HG03108 (cell line): ENCODE data around the gene MAST4.

Experiments
- ATAC-seq: cut with Tn5 transposase; IDR thresholded peaks from one replicate; pipeline ENCODE4 v1.9.1; 2021; ENCODE audit warnings: moderate library complexity; ENCODE audit not compliant: unreplicated experiment

The MAST4 gene

GRCh38 chr5:66896171-66896570 lies 300.0 kb downstream of the MAST4 start:
- ATAC-seq = no peak

- no peak for ATAC-seq
Observed at GRCh38 chr5:66897356-66897755, 301.2 kb downstream of the MAST4 start.

- no peak for ATAC-seq
Observed at GRCh38 chr5:66898241-66898995, 302.2 kb downstream of the MAST4 start.

GRCh38 chr5:66903218-66903617 lies 307.0 kb downstream of the MAST4 start:
- ATAC-seq = no peak

- ATAC-seq = no peak
Observed at GRCh38 chr5:66903709-66904108, 307.5 kb downstream of the MAST4 start.

- no peak for ATAC-seq
Observed at GRCh38 chr5:66904189-66904588, 308.0 kb downstream of the MAST4 start.

GRCh38 chr5:66906021-66906420 lies 309.8 kb downstream of the MAST4 start:
- ATAC-seq = no peak

- no peak for ATAC-seq
Observed at GRCh38 chr5:66908230-66908629, 312.0 kb downstream of the MAST4 start.

- ATAC-seq = no peak
Observed at GRCh38 chr5:66909364-66909763, 313.2 kb downstream of the MAST4 start.

- no peak for ATAC-seq
Observed at GRCh38 chr5:66912787-66913186, 316.6 kb downstream of the MAST4 start.

GRCh38 chr5:66915531-66915930 lies 319.3 kb downstream of the MAST4 start:
- no peak for ATAC-seq

GRCh38 chr5:66922881-66923280 lies 326.7 kb downstream of the MAST4 start:
- ATAC-seq = no peak

- ATAC-seq = no peak
Observed at GRCh38 chr5:66923457-66923856, 327.3 kb downstream of the MAST4 start.

GRCh38 chr5:66923922-66924321 lies 327.7 kb downstream of the MAST4 start:
- ATAC-seq = no peak

- ATAC-seq = no peak
Observed at GRCh38 chr5:66927140-66927539, 330.9 kb downstream of the MAST4 start.

- ATAC-seq = no peak
Observed at GRCh38 chr5:66929281-66929680, 333.1 kb downstream of the MAST4 start.

- ATAC-seq = no peak
Observed at GRCh38 chr5:66929995-66930394, 333.8 kb downstream of the MAST4 start.

GRCh38 chr5:66931651-66932050 lies 335.5 kb downstream of the MAST4 start:
- ATAC-seq = no peak

GRCh38 chr5:66932457-66932856 lies 336.3 kb downstream of the MAST4 start:
- no peak for ATAC-seq

GRCh38 chr5:66933066-66933465 lies 336.9 kb downstream of the MAST4 start:
- ATAC-seq = no peak

- no peak for ATAC-seq
Observed at GRCh38 chr5:66939094-66939493, 342.9 kb downstream of the MAST4 start.

- peak; percentile 97 for ATAC-seq
Observed at GRCh38 chr5:66945389-66946349, 349.5 kb downstream of the MAST4 start.
